SK-N-SH treated with all-trans-retinoic acid at 6 μM for 48 hours (cell line): Measurements from ENCODE around the gene NAALAD2.

Source experiments
- ARNTL ChIP-seq: fragments of 450-650 bp; formaldehyde crosslinking; IDR thresholded peaks from 2 replicates; pipeline ENCODE4 v1.5.0; 2020; ENCODE audit warnings: low read depth, mild to moderate bottlenecking, moderate library complexity, borderline replicate concordance
- BACH2 ChIP-seq: fragments of 250-450 bp; sonication (Bioruptor Pico); IDR thresholded peaks from 2 replicates; pipeline ENCODE4 v1.9.0; 2021; ENCODE audit warnings: mild to moderate bottlenecking, borderline replicate concordance
- CREB5 ChIP-seq: fragments of 250-450 bp; sonication (Bioruptor Pico); IDR thresholded peaks from 2 replicates; pipeline ENCODE4 v1.5.1; 2020; ENCODE audit warnings: low read depth, mild to moderate bottlenecking, moderate library complexity
- CSDC2 ChIP-seq: fragments of 250-450 bp; sonication (Bioruptor Pico); IDR thresholded peaks from 2 replicates; pipeline ENCODE4 v1.5.0; 2020; ENCODE audit warnings: mild to moderate bottlenecking, moderate library complexity
- GLIS3 ChIP-seq: fragments of 250-450 bp; sonication (Bioruptor Pico); IDR thresholded peaks from 2 replicates; pipeline ENCODE4 v1.5.0; 2020; ENCODE audit warnings: mild to moderate bottlenecking, moderate library complexity
- ISL1 ChIP-seq: fragments of 250-450 bp; sonication (Bioruptor Pico); IDR thresholded peaks from 2 replicates; pipeline ENCODE4 v2.1.2; 2022; ENCODE audit warnings: mild to moderate bottlenecking, moderate library complexity
- PATZ1 ChIP-seq: fragments of 250-450 bp; sonication (Bioruptor Pico); IDR thresholded peaks from 2 replicates; pipeline ENCODE4 v1.8.0; 2020; ENCODE audit warnings: mild to moderate bottlenecking, moderate library complexity, borderline replicate concordance
- POU6F1 ChIP-seq: fragments of 250-450 bp; sonication (Bioruptor Pico); IDR thresholded peaks from 2 replicates; pipeline ENCODE4 v1.8.0; 2021; ENCODE audit warnings: low read depth, mild to moderate bottlenecking, moderate library complexity, borderline replicate concordance
- PPARA ChIP-seq: fragments of 250-450 bp; sonication (Bioruptor Pico); IDR thresholded peaks from 2 replicates; pipeline ENCODE4 v1.5.0; 2020; ENCODE audit warnings: mild to moderate bottlenecking, borderline replicate concordance
- RARB ChIP-seq: fragments of 250-450 bp; sonication (Bioruptor Pico); IDR thresholded peaks from 2 replicates; pipeline ENCODE4 v1.8.0; 2021; ENCODE audit warnings: mild to moderate bottlenecking, moderate library complexity
- ZFP3 ChIP-seq: fragments of 250-450 bp; sonication (Bioruptor Pico); IDR thresholded peaks from 2 replicates; pipeline ENCODE4 v1.5.0; 2020; ENCODE audit warnings: mild to moderate bottlenecking, moderate library complexity
- ZFP30 ChIP-seq: fragments of 450-650 bp; formaldehyde crosslinking; IDR thresholded peaks from 2 replicates; pipeline ENCODE4 v1.5.0; 2022; ENCODE audit warnings: mild to moderate bottlenecking, moderate library complexity
- ZNF565 ChIP-seq: fragments of 450-650 bp; formaldehyde crosslinking; conservative IDR thresholded peaks from 2 replicates; pipeline ENCODE4 v1.5.0; 2020; ENCODE audit warnings: low read depth, mild to moderate bottlenecking, moderate library complexity

GRCh38 chr11:90213322-90213721, 78.9 kb downstream of the NAALAD2 start:
- TF ChIP-seq GLIS3 (CRISPR knock-in tag), result no peak
- TF ChIP-seq ARNTL (CRISPR knock-in tag), result no peak
- no peak for TF ChIP-seq ZFP3 (CRISPR knock-in tag)
- no peak for TF ChIP-seq PATZ1
- TF ChIP-seq PPARA (CRISPR knock-in tag), result no peak
- TF ChIP-seq ZNF565 (CRISPR knock-in tag), result no peak
- TF ChIP-seq ZFP30 (CRISPR knock-in tag), result no peak
- TF ChIP-seq POU6F1 (CRISPR knock-in tag), result no peak
- no peak for TF ChIP-seq BACH2 (CRISPR knock-in tag)
- no peak for TF ChIP-seq CSDC2 (CRISPR knock-in tag)
- TF ChIP-seq RARB, result no peak
- TF ChIP-seq CREB5 (CRISPR knock-in tag), result no peak
- TF ChIP-seq ISL1 (CRISPR knock-in tag), result no peak
